WTC11 (cell line): ENCODE data around the gene CPNE7. TPM values are rescaled to one million over a fixed set of nuclear protein-coding genes. Genes with fewer than 3 reads are reported as not detected.

Experiments used
- ATAC-seq: fragments of 200-7000 bp; cut with Tn5 transposase; 2 replicates; pipeline ENCODE4 v1.10.0; 2021; ENCODE audit warnings: mild to moderate bottlenecking, moderate library complexity
- CTCF ChIA-PET: fragments of 300-600 bp; sonication (Branson Sonifier 250); formaldehyde crosslinking; loops from one replicate; lab custom pipeline; 2021; ENCODE audit warnings: antibody characterized with exemption; lab: Charles Lee
- POLR2A ChIA-PET: fragments of 350-600 bp; sonication (Branson Sonifier 250); formaldehyde crosslinking; loops from one replicate; lab custom pipeline; 2021; ENCODE audit warnings: antibody characterized with exemption; lab: Charles Lee
- DNase-seq: peaks from one replicate; pipeline ENCODE4 v3.0.0; 2021; ENCODE audit warnings: low spot score
- H3K27ac Mint-ChIP-seq: 2 replicates; pipeline ENCODE4 v1.8.0; 2021; ENCODE audit warnings: mixed read lengths
- H3K27me3 Mint-ChIP-seq: 2 replicates; pipeline ENCODE4 v1.8.0; 2021; ENCODE audit warnings: low read depth, mild to moderate bottlenecking, moderate library complexity, mixed read lengths
- H3K36me3 Mint-ChIP-seq: 2 replicates; pipeline ENCODE4 v1.8.0; 2021; ENCODE audit warnings: mixed read lengths
- H3K4me1 Mint-ChIP-seq: 2 replicates; pipeline ENCODE4 v1.8.0; 2022; ENCODE audit warnings: mixed read lengths
- H3K4me3 Mint-ChIP-seq: 2 replicates; pipeline ENCODE4 v1.8.0; 2021; ENCODE audit warnings: mild to moderate bottlenecking, moderate library complexity, mixed read lengths
- H3K9me3 Mint-ChIP-seq: 2 replicates; pipeline ENCODE4 v1.8.0; 2021; ENCODE audit warnings: mixed read lengths
- ETV6 ChIP-seq: sonication (generic); formaldehyde crosslinking; IDR thresholded peaks from 2 replicates; pipeline ENCODE4 v1.8.1; 2022; ENCODE audit warnings: mild to moderate bottlenecking, missing genetic modification reagents
- MLX ChIP-seq: sonication (generic); formaldehyde crosslinking; IDR thresholded peaks from 2 replicates; pipeline ENCODE4 v1.8.1; 2023; ENCODE audit warnings: mild to moderate bottlenecking, missing genetic modification reagents, moderate library complexity
- NFATC4 ChIP-seq: fragments of 250-450 bp; sonication (Bioruptor Pico); IDR thresholded peaks from 2 replicates; pipeline ENCODE4 v1.9.0; 2021; ENCODE audit warnings: mild to moderate bottlenecking
- NFYB ChIP-seq: sonication (generic); formaldehyde crosslinking; conservative IDR thresholded peaks from 2 replicates; pipeline ENCODE4 v1.8.0; 2022; ENCODE audit warnings: low read depth, missing genetic modification reagents
- RELA ChIP-seq: sonication (generic); formaldehyde crosslinking; IDR thresholded peaks from 2 replicates; pipeline ENCODE4 v1.8.1; 2022; ENCODE audit warnings: missing genetic modification reagents, mild to moderate bottlenecking, borderline replicate concordance
- SP1 ChIP-seq: sonication (generic); formaldehyde crosslinking; conservative IDR thresholded peaks from 2 replicates; pipeline ENCODE4 v1.8.1; 2022; ENCODE audit warnings: missing genetic modification reagents
- TCF7 ChIP-seq: sonication (generic); formaldehyde crosslinking; IDR thresholded peaks from 2 replicates; pipeline ENCODE4 v1.8.0; 2022; ENCODE audit warnings: mild to moderate bottlenecking, low read depth, missing genetic modification reagents, moderate library complexity
- ZBTB43 ChIP-seq: sonication (generic); formaldehyde crosslinking; IDR thresholded peaks from 2 replicates; pipeline ENCODE4 v1.8.1; 2023; ENCODE audit warnings: mild to moderate bottlenecking, missing genetic modification reagents
- ZNF219 ChIP-seq: sonication (generic); formaldehyde crosslinking; IDR thresholded peaks from 2 replicates; pipeline ENCODE4 v1.8.0; 2023; ENCODE audit warnings: missing genetic modification reagents, mild to moderate bottlenecking, borderline replicate concordance
- ZNF317 ChIP-seq: sonication (generic); formaldehyde crosslinking; IDR thresholded peaks from 2 replicates; pipeline ENCODE4 v1.8.1; 2023; ENCODE audit warnings: low read depth, mild to moderate bottlenecking, moderate library complexity, missing genetic modification reagents, borderline replicate concordance
- ZNF671 ChIP-seq: fragments of 250-450 bp; sonication (Bioruptor Pico); IDR thresholded peaks from 2 replicates; pipeline ENCODE4 v1.8.0; 2021; ENCODE audit warnings: mild to moderate bottlenecking
- total RNA-seq: library from RNA; stranded (reverse); gene quantifications from 3 replicates; pipeline ENCODE4 v1.2.3, GENCODE V29; 2021
- TF ChIP-seq, protein P1 (sequence below): fragments of 250-450 bp; sonication (Bioruptor Pico); IDR thresholded peaks from 2 replicates; pipeline ENCODE4 v1.8.0; 2021; ENCODE audit warnings: mild to moderate bottlenecking
- TF ChIP-seq, protein P2 (sequence below): sonication (generic); formaldehyde crosslinking; IDR thresholded peaks from 2 replicates; pipeline ENCODE4 v1.8.0; 2022; ENCODE audit warnings: mild to moderate bottlenecking, missing genetic modification reagents
- TF ChIP-seq, protein P3 (sequence below): sonication (generic); formaldehyde crosslinking; IDR thresholded peaks from 2 replicates; pipeline ENCODE4 v1.8.0; 2022; ENCODE audit warnings: mild to moderate bottlenecking, missing genetic modification reagents
- TF ChIP-seq, protein P4 (sequence below): sonication (generic); formaldehyde crosslinking; IDR thresholded peaks from 2 replicates; pipeline ENCODE4 v1.8.0; 2023; ENCODE audit warnings: mild to moderate bottlenecking, missing genetic modification reagents

The CPNE7 gene
- total RNA-seq, 1 experiment from 2014 or later, result 42.6 TPM

DNA sequence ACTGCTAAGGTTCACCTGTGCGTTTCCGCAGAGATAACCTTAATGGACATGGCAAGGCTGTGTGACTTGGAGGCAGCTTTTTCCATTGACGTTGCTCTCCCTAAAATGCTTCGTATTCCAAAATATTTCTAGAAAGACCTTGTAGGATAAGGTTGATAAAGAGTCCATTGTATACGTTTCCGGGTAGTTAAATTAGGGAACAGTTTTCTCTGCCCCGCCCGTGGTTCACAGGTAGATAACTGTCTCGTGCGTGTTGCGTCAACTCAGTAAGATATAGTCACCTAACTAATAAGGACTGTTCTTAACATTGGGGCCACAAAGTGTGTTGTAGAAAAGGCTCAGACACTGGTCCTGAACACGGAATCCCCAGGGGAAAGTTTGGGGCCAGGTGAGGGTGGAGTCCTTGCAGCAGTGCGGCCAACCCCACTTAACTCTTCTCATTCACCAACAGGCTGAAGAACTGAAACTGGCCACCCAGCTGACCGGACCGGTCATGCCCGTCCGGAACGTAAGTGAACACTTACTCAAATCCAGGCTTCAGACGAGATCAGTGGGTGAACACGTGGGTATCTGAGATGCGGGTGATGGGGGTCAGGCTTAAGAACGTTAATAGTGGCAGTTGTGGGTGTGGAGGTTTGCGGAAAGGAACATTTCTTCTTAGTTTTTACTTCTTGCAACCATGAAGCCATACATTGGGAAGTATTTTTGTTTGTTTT, 13.5 kb upstream of the CPNE7 start (continued):
- no peak for TF ChIP-seq ZBTB43 (CRISPR knock-in tag)

GRCh38 chr16:89562939-89563338, 12.6 kb upstream of the CPNE7 start:
- Mint-ChIP-seq H3K36me3 (peaks cover 33% of the 10 kb centered on the region), H3K27ac (peak overlapping the region; percentile 96), H3K9me3 (no peaks in the 10 kb centered on the region), H3K4me3 (peak overlapping the region; percentile 99), H3K4me1 (peaks cover 52% of the 10 kb centered on the region), H3K27me3 (no peaks in the 10 kb centered on the region; the same call in 1 of the 2 replicates)
- TF ChIP-seq RELA (no peak), TCF7 (no peak), ZNF317 (CRISPR knock-in tag) (no peak), NFATC4 (CRISPR knock-in tag) (0 out of 2 replicates have a peak, but pooled peaks have one; percentile 30)
- ChIA-PET POLR2A (no interaction called here), CTCF (no interaction called here)
- ATAC-seq (no peak), DNase-seq (no peak)

DNA sequence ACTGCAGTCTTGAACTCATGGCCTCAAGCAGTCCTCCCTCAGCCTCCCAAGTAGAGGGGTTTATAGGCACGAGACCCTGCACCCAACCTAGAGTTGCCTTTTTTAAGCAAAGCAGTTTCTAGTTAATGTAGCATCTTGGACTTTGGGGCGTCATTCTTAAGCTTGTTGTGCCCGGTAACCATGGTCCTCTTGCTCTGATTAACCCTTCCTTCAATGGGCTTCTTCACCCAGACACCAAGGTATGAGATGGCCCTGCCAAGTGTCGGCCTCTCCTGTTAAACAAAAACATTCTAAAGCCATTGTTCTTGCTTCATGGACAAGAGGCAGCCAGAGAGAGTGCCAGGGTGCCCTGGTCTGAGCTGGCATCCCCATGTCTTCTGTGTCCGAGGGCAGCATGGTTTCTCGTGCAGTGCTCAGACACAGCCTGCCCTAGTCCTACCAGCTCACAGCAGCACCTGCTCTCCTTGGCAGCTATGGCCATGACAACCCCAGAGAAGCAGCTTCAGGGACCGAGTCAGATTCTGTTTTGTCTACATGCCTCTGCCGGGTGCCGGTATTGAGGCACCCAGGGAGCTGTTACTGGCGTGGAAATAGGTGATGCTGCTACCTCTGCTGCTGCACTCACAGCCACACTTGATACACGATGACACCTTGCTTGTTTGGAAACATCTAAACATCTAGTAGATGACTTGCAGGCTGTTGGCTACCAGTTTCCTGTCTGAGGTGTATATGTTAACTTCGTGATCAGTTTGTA, 11.7 kb upstream of the CPNE7 start:
- ChIA-PET POLR2A (interaction anchor here (2.0 kb wide), 1 partner anchor 136 kb away, joined by 7 read pairs; no protein-coding TSS in a partner anchor), CTCF (no interaction called here)
- Mint-ChIP-seq H3K4me1 (peaks cover 52% of the 10 kb centered on the region), H3K4me3 (peak overlapping the region; percentile 99), H3K27ac (peak overlapping the region; percentile 96), H3K36me3 (peaks cover 33% of the 10 kb centered on the region), H3K27me3 (no peaks in the 10 kb centered on the region; the same call in 1 of the 2 replicates), H3K9me3 (no peaks in the 10 kb centered on the region)
- TF ChIP-seq, protein P1, sequence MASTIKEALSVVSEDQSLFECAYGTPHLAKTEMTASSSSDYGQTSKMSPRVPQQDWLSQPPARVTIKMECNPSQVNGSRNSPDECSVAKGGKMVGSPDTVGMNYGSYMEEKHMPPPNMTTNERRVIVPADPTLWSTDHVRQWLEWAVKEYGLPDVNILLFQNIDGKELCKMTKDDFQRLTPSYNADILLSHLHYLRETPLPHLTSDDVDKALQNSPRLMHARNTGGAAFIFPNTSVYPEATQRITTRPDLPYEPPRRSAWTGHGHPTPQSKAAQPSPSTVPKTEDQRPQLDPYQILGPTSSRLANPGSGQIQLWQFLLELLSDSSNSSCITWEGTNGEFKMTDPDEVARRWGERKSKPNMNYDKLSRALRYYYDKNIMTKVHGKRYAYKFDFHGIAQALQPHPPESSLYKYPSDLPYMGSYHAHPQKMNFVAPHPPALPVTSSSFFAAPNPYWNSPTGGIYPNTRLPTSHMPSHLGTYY (CRISPR knock-in tag), result no peak; the same call in 1 of the 2 replicates
- TF ChIP-seq ZNF671 (peak; percentile 31; the same call in 1 of the 2 replicates), NFATC4 (CRISPR knock-in tag) (peak; percentile 40; the same call in 1 of the 2 replicates)
- TF ChIP-seq, protein P2, sequence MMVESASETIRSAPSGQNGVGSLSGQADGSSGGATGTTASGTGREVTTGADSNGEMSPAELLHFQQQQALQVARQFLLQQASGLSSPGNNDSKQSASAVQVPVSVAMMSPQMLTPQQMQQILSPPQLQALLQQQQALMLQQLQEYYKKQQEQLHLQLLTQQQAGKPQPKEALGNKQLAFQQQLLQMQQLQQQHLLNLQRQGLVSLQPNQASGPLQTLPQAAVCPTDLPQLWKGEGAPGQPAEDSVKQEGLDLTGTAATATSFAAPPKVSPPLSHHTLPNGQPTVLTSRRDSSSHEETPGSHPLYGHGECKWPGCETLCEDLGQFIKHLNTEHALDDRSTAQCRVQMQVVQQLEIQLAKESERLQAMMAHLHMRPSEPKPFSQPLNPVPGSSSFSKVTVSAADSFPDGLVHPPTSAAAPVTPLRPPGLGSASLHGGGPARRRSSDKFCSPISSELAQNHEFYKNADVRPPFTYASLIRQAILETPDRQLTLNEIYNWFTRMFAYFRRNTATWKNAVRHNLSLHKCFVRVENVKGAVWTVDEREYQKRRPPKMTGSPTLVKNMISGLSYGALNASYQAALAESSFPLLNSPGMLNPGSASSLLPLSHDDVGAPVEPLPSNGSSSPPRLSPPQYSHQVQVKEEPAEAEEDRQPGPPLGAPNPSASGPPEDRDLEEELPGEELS (CRISPR knock-in tag), result no peak
- DNase-seq, result no peak
- no peak for ATAC-seq

- Mint-ChIP-seq H3K4me1 (peaks cover 50% of the 10 kb centered on the region), H3K27ac (peak overlapping the region; percentile 96), H3K36me3 (peaks cover 33% of the 10 kb centered on the region), H3K4me3 (peak overlapping the region; percentile 99), H3K27me3 (no peaks in the 10 kb centered on the region; the same call in 1 of the 2 replicates), H3K9me3 (no peaks in the 10 kb centered on the region)
- CTCF ChIA-PET, result interaction anchor here (1.3 to 2.0 kb wide), 8 partner anchors 9 to 394 kb away, joined by 5 to 19 read pairs (median 10); partner anchors contain the start of genes CDH15, CPNE7 and DPEP1
- DNase-seq (peak; percentile 58), ATAC-seq (peak; percentile 33)
- POLR2A ChIA-PET, result interaction anchor here (0.7 to 2.0 kb wide), 3 partner anchors 9 to 135 kb away, joined by 3 to 7 read pairs (median 5); no protein-coding TSS in a partner anchor
- TF ChIP-seq ETV6 (no peak), TCF7 (no peak), NFYB (CRISPR knock-in tag) (no peak), SP1 (no peak; the same call in 1 of the 2 replicates), ZNF219 (0 out of 2 replicates have a peak, but pooled peaks have one; percentile 62), MLX (CRISPR knock-in tag) (no peak; the same call in 1 of the 2 replicates)
- TF ChIP-seq, protein P3, sequence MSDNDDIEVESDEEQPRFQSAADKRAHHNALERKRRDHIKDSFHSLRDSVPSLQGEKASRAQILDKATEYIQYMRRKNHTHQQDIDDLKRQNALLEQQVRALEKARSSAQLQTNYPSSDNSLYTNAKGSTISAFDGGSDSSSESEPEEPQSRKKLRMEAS (CRISPR knock-in tag), result peak; percentile 43; the same call in 1 of the 2 replicates
- TF ChIP-seq, protein P4, sequence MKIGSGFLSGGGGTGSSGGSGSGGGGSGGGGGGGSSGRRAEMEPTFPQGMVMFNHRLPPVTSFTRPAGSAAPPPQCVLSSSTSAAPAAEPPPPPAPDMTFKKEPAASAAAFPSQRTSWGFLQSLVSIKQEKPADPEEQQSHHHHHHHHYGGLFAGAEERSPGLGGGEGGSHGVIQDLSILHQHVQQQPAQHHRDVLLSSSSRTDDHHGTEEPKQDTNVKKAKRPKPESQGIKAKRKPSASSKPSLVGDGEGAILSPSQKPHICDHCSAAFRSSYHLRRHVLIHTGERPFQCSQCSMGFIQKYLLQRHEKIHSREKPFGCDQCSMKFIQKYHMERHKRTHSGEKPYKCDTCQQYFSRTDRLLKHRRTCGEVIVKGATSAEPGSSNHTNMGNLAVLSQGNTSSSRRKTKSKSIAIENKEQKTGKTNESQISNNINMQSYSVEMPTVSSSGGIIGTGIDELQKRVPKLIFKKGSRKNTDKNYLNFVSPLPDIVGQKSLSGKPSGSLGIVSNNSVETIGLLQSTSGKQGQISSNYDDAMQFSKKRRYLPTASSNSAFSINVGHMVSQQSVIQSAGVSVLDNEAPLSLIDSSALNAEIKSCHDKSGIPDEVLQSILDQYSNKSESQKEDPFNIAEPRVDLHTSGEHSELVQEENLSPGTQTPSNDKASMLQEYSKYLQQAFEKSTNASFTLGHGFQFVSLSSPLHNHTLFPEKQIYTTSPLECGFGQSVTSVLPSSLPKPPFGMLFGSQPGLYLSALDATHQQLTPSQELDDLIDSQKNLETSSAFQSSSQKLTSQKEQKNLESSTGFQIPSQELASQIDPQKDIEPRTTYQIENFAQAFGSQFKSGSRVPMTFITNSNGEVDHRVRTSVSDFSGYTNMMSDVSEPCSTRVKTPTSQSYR (CRISPR knock-in tag), result no peak
- TF ChIP-seq, protein P1 (CRISPR knock-in tag), result peak; percentile 80
Observed at GRCh38 chr16:89564476-89565255, 10.9 kb upstream of the CPNE7 start.
